Nephron progenitor cell (in vitro differentiated cells): ENCODE results near the gene NCS1.

Source experiments
- DNase-seq: peaks from one replicate; pipeline ENCODE4 v3.0.0; 2021
- H3K27ac Mint-ChIP-seq: 2 replicates; pipeline ENCODE4 v1.8.0; 2021; ENCODE audit warnings: mild to moderate bottlenecking, moderate library complexity, mixed read lengths
- H3K27me3 Mint-ChIP-seq: 2 replicates; pipeline ENCODE4 v1.8.0; 2021; ENCODE audit warnings: mild to moderate bottlenecking, low read depth, mixed read lengths; ENCODE audit not compliant: poor library complexity
- H3K36me3 Mint-ChIP-seq: 2 replicates; pipeline ENCODE4 v1.8.0; 2021; ENCODE audit warnings: low read depth, mixed read lengths
- H3K4me1 Mint-ChIP-seq: 2 replicates; pipeline ENCODE4 v1.8.0; 2021; ENCODE audit warnings: mixed read lengths
- H3K4me3 Mint-ChIP-seq: 2 replicates; pipeline ENCODE4 v1.8.0; 2021; ENCODE audit warnings: mild to moderate bottlenecking, moderate library complexity, mixed read lengths
- H3K9me3 Mint-ChIP-seq: 2 replicates; pipeline ENCODE4 v1.8.0; 2021; ENCODE audit warnings: mild to moderate bottlenecking, moderate library complexity, mixed read lengths
- CTCF ChIP-seq: fragments of 200-600 bp; sonication (generic); IDR thresholded peaks from 2 replicates; pipeline ENCODE4 v1.5.0; 2021; ENCODE audit warnings: antibody characterized with exemption

The NCS1 gene

GRCh38 chr9:130214776-130215340, 42.7 kb downstream of the NCS1 start:
- DNase-seq = no peak
- Mint-ChIP-seq H3K4me3 (no peak overlapping the region), H3K9me3 (no peaks in the 10 kb centered on the region), H3K27me3 (peaks cover 7% of the 10 kb centered on the region), H3K36me3 (peaks cover 4% of the 10 kb centered on the region), H3K4me1 (peaks cover 77% of the 10 kb centered on the region), H3K27ac (no peak overlapping the region)
- no peak for TF ChIP-seq CTCF

- no peak overlapping the region for H3K4me3 Mint-ChIP-seq
- H3K27me3 Mint-ChIP-seq = peaks cover 7% of the 10 kb centered on the region
- DNase-seq = no peak
- H3K9me3 Mint-ChIP-seq = no peaks in the 10 kb centered on the region
- peaks cover 77% of the 10 kb centered on the region for H3K4me1 Mint-ChIP-seq
- H3K36me3 Mint-ChIP-seq = peaks cover 4% of the 10 kb centered on the region
- no peak overlapping the region for H3K27ac Mint-ChIP-seq
- no peak for TF ChIP-seq CTCF
Observed at GRCh38 chr9:130215341-130216119, 43.3 kb downstream of the NCS1 start.

GRCh38 chr9:130217838-130218237, 45.6 kb downstream of the NCS1 start:
- TF ChIP-seq CTCF = no peak
- Mint-ChIP-seq H3K36me3 (peaks cover 4% of the 10 kb centered on the region), H3K4me1 (peaks cover 63% of the 10 kb centered on the region), H3K4me3 (no peak overlapping the region), H3K9me3 (no peaks in the 10 kb centered on the region), H3K27ac (no peak overlapping the region), H3K27me3 (peaks cover 7% of the 10 kb centered on the region)
- DNase-seq = no peak

- H3K4me3 Mint-ChIP-seq = no peak overlapping the region
- no peak overlapping the region for H3K27ac Mint-ChIP-seq
- peaks cover 8% of the 10 kb centered on the region for H3K36me3 Mint-ChIP-seq
- no peak for DNase-seq
- no peak for TF ChIP-seq CTCF
- H3K27me3 Mint-ChIP-seq = peaks cover 3% of the 10 kb centered on the region
- no peaks in the 10 kb centered on the region for H3K9me3 Mint-ChIP-seq
- H3K4me1 Mint-ChIP-seq = peaks cover 48% of the 10 kb centered on the region
Observed at GRCh38 chr9:130219661-130220096, 47.5 kb downstream of the NCS1 start.

GRCh38 chr9:130220352-130220751, 48.1 kb downstream of the NCS1 start:
- Mint-ChIP-seq H3K4me3 (peak overlapping the region; percentile 32), H3K36me3 (peaks cover 13% of the 10 kb centered on the region), H3K27ac (peak overlapping the region; percentile 60), H3K9me3 (no peaks in the 10 kb centered on the region), H3K27me3 (peaks cover under 1% of the 10 kb centered on the region), H3K4me1 (peaks cover 42% of the 10 kb centered on the region)
- TF ChIP-seq CTCF = peak; percentile 29
- peak; percentile 52 for DNase-seq
